Heart left ventricle (tissue), 13 donors: ENCODE data around the gene INO80C.

Experiments
- POLR2A ChIP-seq, 2 donors: fragments of 450-650 bp; IDR thresholded peaks; one replicate each; pipeline ENCODE4 v1.6.1; 2017; ENCODE audit warnings: antibody characterized with exemption in 2 of 2, mild to moderate bottlenecking in 2 of 2, moderate library complexity in 2 of 2
- TF ChIP-seq, protein P1 (sequence below), 12 donors: fragments of 200-600 bp; sonication (generic) in 4 of 12; IDR thresholded peaks; one replicate each; pipeline versions ENCODE4 v1.5.0 to v1.8.0; 2018 to 2022; ENCODE audit warnings: antibody characterized with exemption in 12 of 12, mild to moderate bottlenecking in 5 of 12
- donor health status: ischemic (EF 13 %, LVEDD 7.1; RV severe dilation, severe dysfunction).
- donor health status: DM: no; HTN: yes; CAD: no.
- donor health status: DM: no; HTN: no; CAD: no.
- donor health status: ischemic (EF 25% LVEDD 6.9; RV normal size, moderate dysfunction).
- donor health status: ischemic (EF 25% LVEDD 5.7; RV mildly dilated, moderate dysfunction).
- donor health status: ischemic (EF 35%, LVEDD 5.7; RV mildly dilated, moderate dysfunction).
- donor health status: nonischemic (EF 11% LVEDD 7.7; RV severe dilation, severe dysfunction).
- donor health status: DM: yes; HTN: yes; CAD: no.
- donor health status: PGD.
- donor health status: ischemic (EF 29% LVEDD 5.4; RV normal size, mild dysfunction).
- donor health status: nonischemic (EF 23%, LVEDD 6.1; RV moderate dilation, normal function).

DNA sequence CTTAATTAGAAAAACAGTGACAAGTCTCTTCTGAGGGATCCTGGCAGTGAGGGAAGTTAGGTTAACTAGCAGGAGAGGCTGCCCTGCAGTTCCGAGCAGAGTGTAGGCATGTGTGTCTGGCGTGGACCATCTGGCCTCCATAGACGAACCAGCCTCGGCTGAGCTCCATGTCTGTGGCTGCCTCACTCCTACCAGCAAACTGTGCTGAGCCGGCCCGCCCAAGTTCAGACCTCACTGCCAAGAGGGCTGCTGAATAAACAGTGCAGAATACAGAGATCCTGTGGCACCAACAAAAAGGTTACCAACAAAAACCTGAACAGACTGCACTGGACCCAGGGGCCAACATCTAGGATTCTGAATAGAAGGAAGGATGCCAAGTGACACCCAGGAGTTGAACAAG lies 27.3 kb downstream of the INO80C start:
- TF ChIP-seq, protein P1, sequence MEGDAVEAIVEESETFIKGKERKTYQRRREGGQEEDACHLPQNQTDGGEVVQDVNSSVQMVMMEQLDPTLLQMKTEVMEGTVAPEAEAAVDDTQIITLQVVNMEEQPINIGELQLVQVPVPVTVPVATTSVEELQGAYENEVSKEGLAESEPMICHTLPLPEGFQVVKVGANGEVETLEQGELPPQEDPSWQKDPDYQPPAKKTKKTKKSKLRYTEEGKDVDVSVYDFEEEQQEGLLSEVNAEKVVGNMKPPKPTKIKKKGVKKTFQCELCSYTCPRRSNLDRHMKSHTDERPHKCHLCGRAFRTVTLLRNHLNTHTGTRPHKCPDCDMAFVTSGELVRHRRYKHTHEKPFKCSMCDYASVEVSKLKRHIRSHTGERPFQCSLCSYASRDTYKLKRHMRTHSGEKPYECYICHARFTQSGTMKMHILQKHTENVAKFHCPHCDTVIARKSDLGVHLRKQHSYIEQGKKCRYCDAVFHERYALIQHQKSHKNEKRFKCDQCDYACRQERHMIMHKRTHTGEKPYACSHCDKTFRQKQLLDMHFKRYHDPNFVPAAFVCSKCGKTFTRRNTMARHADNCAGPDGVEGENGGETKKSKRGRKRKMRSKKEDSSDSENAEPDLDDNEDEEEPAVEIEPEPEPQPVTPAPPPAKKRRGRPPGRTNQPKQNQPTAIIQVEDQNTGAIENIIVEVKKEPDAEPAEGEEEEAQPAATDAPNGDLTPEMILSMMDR (IDR thresholded peaks at IDR 0.05): no peak
- TF ChIP-seq POLR2A (IDR thresholded peaks at IDR 0.05): no peak
